Epithelial cell of esophagus (primary cell): ENCODE data around the gene HEXIM1.

Source experiments
- DNase-seq: peaks from one replicate; pipeline ENCODE4 v3.0.0; 2010; ENCODE audit warnings: low read depth
- H3K4me3 ChIP-seq: 2 replicates; pipeline ENCODE4 v1.5.1; 2011; ENCODE audit warnings: mild to moderate bottlenecking, low read length, control low read depth
- CTCF ChIP-seq: IDR thresholded peaks from 2 replicates; pipeline ENCODE4 v1.5.1; 2011; ENCODE audit warnings: low read depth, mild to moderate bottlenecking, low read length, control low read depth, inconsistent platforms; ENCODE audit not compliant: insufficient read depth; ENCODE audit errors: missing control alignments

The HEXIM1 gene

GRCh38 chr17:45148183-45149036 is at the start of gene HEXIM1:
HEXIM1 (plus strand) TSS chr17:45148475; CDS start chr17:45149191, 716 bp downstream.
- no peak for TF ChIP-seq CTCF
- peak within 1 kb of the TSS; percentile 91 for H3K4me3 ChIP-seq
- DNase-seq = peak; percentile 100

GRCh38 chr17:45098869-45099616 is 49.2 kb upstream of the HEXIM1 start:
- peak; percentile 90 for TF ChIP-seq CTCF
- DNase-seq = peak; percentile 84
- no peak overlapping the region for H3K4me3 ChIP-seq

- TF ChIP-seq CTCF = no peak
- no peak overlapping the region for H3K4me3 ChIP-seq
- DNase-seq = peak; percentile 28
Measured at GRCh38 chr17:45101546-45101882, 46.8 kb upstream of the HEXIM1 start.

GRCh38 chr17:45101883-45102811 is 46.1 kb upstream of the HEXIM1 start:
- no peak for TF ChIP-seq CTCF
- peak; percentile 59 for DNase-seq
- no peak overlapping the region for H3K4me3 ChIP-seq

- TF ChIP-seq CTCF = no peak
- DNase-seq = no peak
- H3K4me3 ChIP-seq = no peak overlapping the region
Measured at GRCh38 chr17:45102856-45103255, 45.4 kb upstream of the HEXIM1 start.

GRCh38 chr17:45103269-45103795 is 44.9 kb upstream of the HEXIM1 start:
- H3K4me3 ChIP-seq = no peak overlapping the region
- no peak for TF ChIP-seq CTCF
- no peak for DNase-seq
